HG03342 (cell line): Measurements from ENCODE around the gene PRIMPOL.
"Not testable (repeated sequence)": the region's sequence is repeated elsewhere in the genome, so short reads cannot be mapped to it uniquely, and the experiment has no call there.

Experiments used
- ATAC-seq: cut with Tn5 transposase; IDR thresholded peaks from one replicate; pipeline ENCODE4 v1.9.1; 2021; ENCODE audit warnings: mild to moderate bottlenecking, moderate library complexity; ENCODE audit not compliant: unreplicated experiment

The PRIMPOL gene

GRCh38 chr4:184649026-184649970, at the start of gene PRIMPOL, which contains the start of gene CASP3:
TSS of gene PRIMPOL (plus strand) at chr4:184649738. CDS start at chr4:184657141, 7,403 bp downstream.
TSS of gene CASP3 (minus strand) at chr4:184649447. CDS start at chr4:184638453, 10,994 bp downstream.
- peak; percentile 86 for ATAC-seq

- ATAC-seq, result not testable (repeated sequence)
Observed at GRCh38 chr4:184600982-184601381, 48.6 kb upstream of the PRIMPOL start.

- not testable (repeated sequence) for ATAC-seq
Observed at GRCh38 chr4:184602857-184603256, 46.7 kb upstream of the PRIMPOL start.

GRCh38 chr4:184607429-184607828, 42.1 kb upstream of the PRIMPOL start:
- ATAC-seq, result not testable (repeated sequence)

- ATAC-seq, result no peak
Observed at GRCh38 chr4:184612074-184612473, 37.5 kb upstream of the PRIMPOL start.

- ATAC-seq, result no peak
Observed at GRCh38 chr4:184613405-184613804, 36.1 kb upstream of the PRIMPOL start.

GRCh38 chr4:184614509-184614908, 35.0 kb upstream of the PRIMPOL start:
- no peak for ATAC-seq

- not testable (repeated sequence) for ATAC-seq
Observed at GRCh38 chr4:184616168-184616567, 33.4 kb upstream of the PRIMPOL start.

- ATAC-seq, result peak; percentile 64
Observed at GRCh38 chr4:184616633-184617551, 32.6 kb upstream of the PRIMPOL start.

- ATAC-seq, result no peak
Observed at GRCh38 chr4:184617600-184618196, 31.8 kb upstream of the PRIMPOL start.

GRCh38 chr4:184620212-184620867, 29.2 kb upstream of the PRIMPOL start:
- ATAC-seq, result no peak

GRCh38 chr4:184621518-184621917, 28.0 kb upstream of the PRIMPOL start:
- ATAC-seq, result no peak

- not testable (repeated sequence) for ATAC-seq
Observed at GRCh38 chr4:184624504-184624903, 25.0 kb upstream of the PRIMPOL start.

- ATAC-seq, result no peak
Observed at GRCh38 chr4:184624972-184625554, 24.5 kb upstream of the PRIMPOL start.

- ATAC-seq, result not testable (repeated sequence)
Observed at GRCh38 chr4:184625783-184626596, 23.5 kb upstream of the PRIMPOL start.

GRCh38 chr4:184628103-184628502, 21.4 kb upstream of the PRIMPOL start:
- ATAC-seq, result no peak

GRCh38 chr4:184632842-184633241, 16.7 kb upstream of the PRIMPOL start:
- ATAC-seq, result no peak

- no peak for ATAC-seq
Observed at GRCh38 chr4:184635381-184635780, 14.2 kb upstream of the PRIMPOL start.

GRCh38 chr4:184636144-184636543, 13.4 kb upstream of the PRIMPOL start:
- ATAC-seq, result no peak
